ENCODE results near the gene NLRP1.
"Not testable (repeated sequence)": the region's sequence is repeated elsewhere in the genome, so short reads cannot be mapped to it uniquely, and the experiment has no call there.

Gene NLRP1

GRCh38 chr17:5587438-5588032 is 3.2 kb upstream of the NLRP1 start:
- DNase-seq = peak; percentile 79

- DNase-seq = peak; percentile 9
These were observed 1.7 kb upstream of the NLRP1 start for GRCh38 chr17:5585836-5586521.

GRCh38 chr17:5585287-5585794 is 1.0 kb upstream of the NLRP1 start:
- DNase-seq = no peak

GRCh38 chr17:5583426-5584382 is 605 bp downstream of the NLRP1 start:
- peak; percentile 13 for DNase-seq

- peak; percentile 8 for DNase-seq
These were observed 1.8 kb downstream of the NLRP1 start for GRCh38 chr17:5582209-5583185.

- DNase-seq = no peak
These were observed 2.7 kb downstream of the NLRP1 start for GRCh38 chr17:5581655-5582054.

- DNase-seq = no peak
These were observed 3.3 kb downstream of the NLRP1 start for GRCh38 chr17:5580969-5581368.

- DNase-seq = peak; percentile 22
These were observed 3.9 kb downstream of the NLRP1 start for GRCh38 chr17:5580367-5580766.

- DNase-seq = not testable (repeated sequence)
These were observed 5.5 kb downstream of the NLRP1 start for GRCh38 chr17:5578768-5579167.

GRCh38 chr17:5573017-5573416 is 11.3 kb downstream of the NLRP1 start:
- not testable (repeated sequence) for DNase-seq

GRCh38 chr17:5571281-5571680 is 13.0 kb downstream of the NLRP1 start:
- no peak for DNase-seq

GRCh38 chr17:5565808-5566207 is 18.5 kb downstream of the NLRP1 start:
- DNase-seq = no peak

- peak; percentile 56 for DNase-seq
These were observed 20.9 kb downstream of the NLRP1 start for GRCh38 chr17:5563456-5563855.

- no peak for DNase-seq
These were observed 21.5 kb downstream of the NLRP1 start for GRCh38 chr17:5562661-5563360.

GRCh38 chr17:5561736-5562571 is 22.4 kb downstream of the NLRP1 start:
- no peak for DNase-seq

GRCh38 chr17:5560361-5560988 is 23.8 kb downstream of the NLRP1 start:
- DNase-seq = no peak

GRCh38 chr17:5558815-5559785 is 25.2 kb downstream of the NLRP1 start:
- no peak for DNase-seq

GRCh38 chr17:5557990-5558389 is 26.3 kb downstream of the NLRP1 start:
- DNase-seq = no peak
